K562 (cell line): ENCODE data around the gene SLC5A6. TPM values are rescaled to one million over a fixed set of nuclear protein-coding genes. Genes with fewer than 3 reads are reported as not detected.

Experiments
- CHD2 ChIP-seq: IDR thresholded peaks from 2 replicates; pipeline ENCODE4 v1.6.1; 2011; ENCODE audit warnings: low read depth, low read length
- FOXK2 ChIP-seq, 2 experiments: fragments of 450-650 bp; IDR thresholded peaks in 1 of 2; conservative IDR thresholded peaks in 1 of 2; 2 replicates each; pipeline ENCODE4 v1.6.1; 2016; ENCODE audit warnings: low read depth in 2 of 2, mild to moderate bottlenecking in 1 of 2
- SMAD3 ChIP-seq: fragments of 450-650 bp; formaldehyde crosslinking; conservative IDR thresholded peaks from 2 replicates; pipeline ENCODE4 v1.4.0; 2020; ENCODE audit warnings: mild to moderate bottlenecking
- SMAD4 ChIP-seq: fragments of 250-450 bp; sonication (Bioruptor Pico); conservative IDR thresholded peaks from 2 replicates; pipeline ENCODE4 v1.8.0; 2021; ENCODE audit warnings: inconsistent platforms, mild to moderate bottlenecking, moderate library complexity
- SMARCB1 ChIP-seq: IDR thresholded peaks from 2 replicates; pipeline ENCODE4 v1.6.1; 2011; ENCODE audit warnings: improper control_type of control experiment, low read depth; ENCODE audit not compliant: insufficient read length
- SOX6 ChIP-seq: fragments of 450-650 bp; IDR thresholded peaks from 2 replicates; pipeline ENCODE4 v1.6.1; 2014; ENCODE audit warnings: mild to moderate bottlenecking
- TAF9B ChIP-seq: fragments of 450-650 bp; IDR thresholded peaks from 2 replicates; pipeline ENCODE4 v1.6.1; 2018; ENCODE audit warnings: mild to moderate bottlenecking; ENCODE audit not compliant: partially characterized antibody
- YY1 ChIP-seq, 3 experiments: IDR thresholded peaks; 2 replicates each; pipeline ENCODE4 v1.6.1; 2011; ENCODE audit warnings: low read length in 2 of 3, mild to moderate bottlenecking in 2 of 3, moderate library complexity in 2 of 3, borderline replicate concordance in 1 of 3, control low read depth in 1 of 3, low read depth in 1 of 3; ENCODE audit not compliant: insufficient read depth in 3 of 3, insufficient replicate concordance in 2 of 3, control insufficient read depth in 1 of 3, insufficient read length in 1 of 3; ENCODE audit errors: extremely low read depth in 1 of 3
- ZNF121 ChIP-seq: sonication (generic); formaldehyde crosslinking; conservative IDR thresholded peaks from 2 replicates; pipeline ENCODE4 v1.8.0; 2022; ENCODE audit warnings: missing genetic modification reagents
- polyA plus RNA-seq, 8 experiments: library from polyadenylated mRNA; depleted of rRNA in 4 of 8; stranded (reverse) in 5 of 8; unstranded in 3 of 8; fragments of >200 nt; fragmentation: Nextera tagmentation in 2 of 8; fragmentation: Illumina TruSeq in 1 of 8; extraction: Ambion mirVana in 2 of 8; extraction: Trizol in 1 of 8; gene quantifications; 2 replicates each; pipeline versions ENCODE4 v1.2.1 to v1.2.3, GENCODE V29; 2011 to 2014; ENCODE audit warnings: inconsistent platforms in 1 of 8, missing spikeins in 1 of 8
- total RNA-seq, 7 experiments: library from RNA; depleted of rRNA in 6 of 7; stranded (reverse); fragments of >200 nt in 6 of 7; fragmentation: Illumina TruSeq in 2 of 7; extraction: Trizol in 2 of 7; gene quantifications; 2 replicates each; pipeline versions ENCODE4 v1.2.1 to v1.2.3, GENCODE V29; 2011 to 2021; ENCODE audit warnings: low replicate concordance in 1 of 7
- TF ChIP-seq, protein P1 (sequence below): fragments of 450-650 bp; formaldehyde crosslinking; IDR thresholded peaks from 2 replicates; pipeline ENCODE4 v1.4.0; 2020; ENCODE audit warnings: mild to moderate bottlenecking, moderate library complexity
- TF ChIP-seq, protein P2 (sequence below): sonication (generic); formaldehyde crosslinking; IDR thresholded peaks from 2 replicates; pipeline ENCODE4 v1.8.1; 2023; ENCODE audit warnings: mild to moderate bottlenecking, missing genetic modification reagents, moderate library complexity
- TF ChIP-seq, protein P3 (sequence below): fragments of 450-650 bp; formaldehyde crosslinking; IDR thresholded peaks from 2 replicates; pipeline ENCODE4 v1.4.0; 2020; ENCODE audit warnings: mild to moderate bottlenecking, moderate library complexity
- TF ChIP-seq, protein P4 (sequence below): fragments of 450-650 bp; IDR thresholded peaks from 2 replicates; pipeline ENCODE4 v1.6.1; 2014; ENCODE audit warnings: low read depth, mild to moderate bottlenecking, moderate library complexity, borderline replicate concordance
- TF ChIP-seq, protein P5 (sequence below): fragments of 150-350 bp; conservative IDR thresholded peaks from 2 replicates; pipeline ENCODE4 v1.6.1; 2014; ENCODE audit warnings: low read length
- TF ChIP-seq, protein P6 (sequence below): fragments of 450-650 bp; IDR thresholded peaks from 2 replicates; pipeline ENCODE4 v1.6.1; 2016

The SLC5A6 gene
- total and polyA plus RNA-seq, 9 of the 15 experiments (the other 6 are each of a cell fraction or from before 2014, with no cell fraction given): 32.6 to 137 (median 107) TPM

DNA sequence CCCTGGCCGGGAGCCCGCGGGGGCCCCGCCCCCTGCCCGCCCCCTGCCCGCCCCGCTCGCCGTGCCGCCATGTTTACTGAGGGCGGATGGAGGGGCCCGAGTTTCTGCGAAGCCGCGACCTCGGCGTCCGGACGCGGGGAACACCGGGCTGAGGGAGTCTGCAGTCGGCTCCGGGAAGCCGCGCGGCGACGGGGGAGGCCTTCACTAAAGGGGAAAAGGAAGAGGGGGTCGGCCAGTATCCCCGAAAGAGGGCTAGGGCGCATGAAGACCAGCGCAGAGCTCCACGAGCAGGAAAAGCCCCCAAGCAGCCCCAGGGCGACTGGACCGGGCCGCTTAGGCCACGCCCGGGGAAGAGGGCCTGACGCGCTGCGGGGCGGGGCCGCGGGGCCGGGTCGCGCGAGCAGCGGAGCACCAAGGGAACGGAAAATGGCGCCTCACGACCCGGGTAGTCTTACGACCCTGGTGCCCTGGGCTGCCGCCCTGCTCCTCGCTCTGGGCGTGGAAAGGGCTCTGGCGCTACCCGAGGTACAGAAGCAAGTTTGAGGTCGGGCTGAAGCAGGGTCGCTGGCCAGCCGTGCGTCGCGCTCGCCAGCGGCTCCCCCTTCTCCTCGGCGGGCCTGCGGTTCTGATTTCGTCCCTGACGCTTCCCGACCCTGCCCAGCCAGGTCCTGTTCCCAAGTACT, at the start of gene SLC5A6, which contains the start of gene ATRAID (continued):
- TF ChIP-seq, protein P1, sequence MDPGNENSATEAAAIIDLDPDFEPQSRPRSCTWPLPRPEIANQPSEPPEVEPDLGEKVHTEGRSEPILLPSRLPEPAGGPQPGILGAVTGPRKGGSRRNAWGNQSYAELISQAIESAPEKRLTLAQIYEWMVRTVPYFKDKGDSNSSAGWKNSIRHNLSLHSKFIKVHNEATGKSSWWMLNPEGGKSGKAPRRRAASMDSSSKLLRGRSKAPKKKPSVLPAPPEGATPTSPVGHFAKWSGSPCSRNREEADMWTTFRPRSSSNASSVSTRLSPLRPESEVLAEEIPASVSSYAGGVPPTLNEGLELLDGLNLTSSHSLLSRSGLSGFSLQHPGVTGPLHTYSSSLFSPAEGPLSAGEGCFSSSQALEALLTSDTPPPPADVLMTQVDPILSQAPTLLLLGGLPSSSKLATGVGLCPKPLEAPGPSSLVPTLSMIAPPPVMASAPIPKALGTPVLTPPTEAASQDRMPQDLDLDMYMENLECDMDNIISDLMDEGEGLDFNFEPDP (CRISPR knock-in tag): no peak
- TF ChIP-seq FOXK2 (conservative IDR thresholded peaks at IDR 0.05 in 1 of 2, IDR thresholded peaks at IDR 0.05 in 1 of 2; ENCODE audit: low read depth in 2 of 2) (peak in 1 of 2 experiments; percentile 63; a peak in 2 of 4 replicates), ZNF121 (no peak), YY1 (IDR thresholded peaks at IDR 0.05; ENCODE audit: borderline replicate concordance in 1 of 3, control insufficient read depth in 1 of 3, extremely low read depth in 1 of 3, insufficient read depth in 3 of 3, insufficient read length in 1 of 3, insufficient replicate concordance in 2 of 3, low read depth in 1 of 3, low read length in 2 of 3) (peak; percentile 70 to 88 (median 85)), SMARCB1 (no peak), SMAD3 (CRISPR knock-in tag) (no peak), SMAD4 (CRISPR knock-in tag) (peak; percentile 57; the same call in 1 of the 2 replicates), TAF9B (peak; percentile 88), SOX6 (peak; percentile 29; the same call in 1 of the 2 replicates), CHD2 (peak; percentile 74)
- TF ChIP-seq, protein P2, sequence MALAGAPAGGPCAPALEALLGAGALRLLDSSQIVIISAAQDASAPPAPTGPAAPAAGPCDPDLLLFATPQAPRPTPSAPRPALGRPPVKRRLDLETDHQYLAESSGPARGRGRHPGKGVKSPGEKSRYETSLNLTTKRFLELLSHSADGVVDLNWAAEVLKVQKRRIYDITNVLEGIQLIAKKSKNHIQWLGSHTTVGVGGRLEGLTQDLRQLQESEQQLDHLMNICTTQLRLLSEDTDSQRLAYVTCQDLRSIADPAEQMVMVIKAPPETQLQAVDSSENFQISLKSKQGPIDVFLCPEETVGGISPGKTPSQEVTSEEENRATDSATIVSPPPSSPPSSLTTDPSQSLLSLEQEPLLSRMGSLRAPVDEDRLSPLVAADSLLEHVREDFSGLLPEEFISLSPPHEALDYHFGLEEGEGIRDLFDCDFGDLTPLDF (CRISPR knock-in tag): no peak
- TF ChIP-seq, protein P3, sequence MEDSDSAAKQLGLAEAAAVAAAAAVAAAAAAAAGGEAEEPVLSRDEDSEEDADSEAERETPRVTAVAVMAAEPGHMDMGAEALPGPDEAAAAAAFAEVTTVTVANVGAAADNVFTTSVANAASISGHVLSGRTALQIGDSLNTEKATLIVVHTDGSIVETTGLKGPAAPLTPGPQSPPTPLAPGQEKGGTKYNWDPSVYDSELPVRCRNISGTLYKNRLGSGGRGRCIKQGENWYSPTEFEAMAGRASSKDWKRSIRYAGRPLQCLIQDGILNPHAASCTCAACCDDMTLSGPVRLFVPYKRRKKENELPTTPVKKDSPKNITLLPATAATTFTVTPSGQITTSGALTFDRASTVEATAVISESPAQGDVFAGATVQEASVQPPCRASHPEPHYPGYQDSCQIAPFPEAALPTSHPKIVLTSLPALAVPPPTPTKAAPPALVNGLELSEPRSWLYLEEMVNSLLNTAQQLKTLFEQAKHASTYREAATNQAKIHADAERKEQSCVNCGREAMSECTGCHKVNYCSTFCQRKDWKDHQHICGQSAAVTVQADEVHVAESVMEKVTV (CRISPR knock-in tag): no peak
- TF ChIP-seq, protein P4, sequence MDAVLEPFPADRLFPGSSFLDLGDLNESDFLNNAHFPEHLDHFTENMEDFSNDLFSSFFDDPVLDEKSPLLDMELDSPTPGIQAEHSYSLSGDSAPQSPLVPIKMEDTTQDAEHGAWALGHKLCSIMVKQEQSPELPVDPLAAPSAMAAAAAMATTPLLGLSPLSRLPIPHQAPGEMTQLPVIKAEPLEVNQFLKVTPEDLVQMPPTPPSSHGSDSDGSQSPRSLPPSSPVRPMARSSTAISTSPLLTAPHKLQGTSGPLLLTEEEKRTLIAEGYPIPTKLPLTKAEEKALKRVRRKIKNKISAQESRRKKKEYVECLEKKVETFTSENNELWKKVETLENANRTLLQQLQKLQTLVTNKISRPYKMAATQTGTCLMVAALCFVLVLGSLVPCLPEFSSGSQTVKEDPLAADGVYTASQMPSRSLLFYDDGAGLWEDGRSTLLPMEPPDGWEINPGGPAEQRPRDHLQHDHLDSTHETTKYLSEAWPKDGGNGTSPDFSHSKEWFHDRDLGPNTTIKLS: peak; percentile 40; the same call in 1 of the 2 replicates
- TF ChIP-seq, protein P5, sequence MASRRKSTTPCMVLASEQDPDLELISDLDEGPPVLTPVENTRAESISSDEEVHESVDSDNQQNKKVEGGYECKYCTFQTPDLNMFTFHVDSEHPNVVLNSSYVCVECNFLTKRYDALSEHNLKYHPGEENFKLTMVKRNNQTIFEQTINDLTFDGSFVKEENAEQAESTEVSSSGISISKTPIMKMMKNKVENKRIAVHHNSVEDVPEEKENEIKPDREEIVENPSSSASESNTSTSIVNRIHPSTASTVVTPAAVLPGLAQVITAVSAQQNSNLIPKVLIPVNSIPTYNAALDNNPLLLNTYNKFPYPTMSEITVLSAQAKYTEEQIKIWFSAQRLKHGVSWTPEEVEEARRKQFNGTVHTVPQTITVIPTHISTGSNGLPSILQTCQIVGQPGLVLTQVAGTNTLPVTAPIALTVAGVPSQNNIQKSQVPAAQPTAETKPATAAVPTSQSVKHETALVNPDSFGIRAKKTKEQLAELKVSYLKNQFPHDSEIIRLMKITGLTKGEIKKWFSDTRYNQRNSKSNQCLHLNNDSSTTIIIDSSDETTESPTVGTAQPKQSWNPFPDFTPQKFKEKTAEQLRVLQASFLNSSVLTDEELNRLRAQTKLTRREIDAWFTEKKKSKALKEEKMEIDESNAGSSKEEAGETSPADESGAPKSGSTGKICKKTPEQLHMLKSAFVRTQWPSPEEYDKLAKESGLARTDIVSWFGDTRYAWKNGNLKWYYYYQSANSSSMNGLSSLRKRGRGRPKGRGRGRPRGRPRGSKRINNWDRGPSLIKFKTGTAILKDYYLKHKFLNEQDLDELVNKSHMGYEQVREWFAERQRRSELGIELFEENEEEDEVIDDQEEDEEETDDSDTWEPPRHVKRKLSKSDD: no peak
- TF ChIP-seq, protein P6, sequence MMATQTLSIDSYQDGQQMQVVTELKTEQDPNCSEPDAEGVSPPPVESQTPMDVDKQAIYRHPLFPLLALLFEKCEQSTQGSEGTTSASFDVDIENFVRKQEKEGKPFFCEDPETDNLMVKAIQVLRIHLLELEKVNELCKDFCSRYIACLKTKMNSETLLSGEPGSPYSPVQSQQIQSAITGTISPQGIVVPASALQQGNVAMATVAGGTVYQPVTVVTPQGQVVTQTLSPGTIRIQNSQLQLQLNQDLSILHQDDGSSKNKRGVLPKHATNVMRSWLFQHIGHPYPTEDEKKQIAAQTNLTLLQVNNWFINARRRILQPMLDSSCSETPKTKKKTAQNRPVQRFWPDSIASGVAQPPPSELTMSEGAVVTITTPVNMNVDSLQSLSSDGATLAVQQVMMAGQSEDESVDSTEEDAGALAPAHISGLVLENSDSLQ: no peak
